HTR-8/SVneo (cell line): Measurements from ENCODE around the gene DMRT1.
"Not testable (repeated sequence)": the region's sequence is repeated elsewhere in the genome, so short reads cannot be mapped to it uniquely, and the experiment has no call there.

Experiments
- DNase-seq: peaks from one replicate; pipeline ENCODE4 v3.0.0; 2011; ENCODE audit warnings: low spot score, mixed read lengths; ENCODE audit not compliant: insufficient read length
- FAIRE-seq: peaks from 2 replicates; lab custom pipeline; 2011; peaks lifted over from hg19 to GRCh38; lab: Jason Lieb, UNC

The DMRT1 gene

DNA sequence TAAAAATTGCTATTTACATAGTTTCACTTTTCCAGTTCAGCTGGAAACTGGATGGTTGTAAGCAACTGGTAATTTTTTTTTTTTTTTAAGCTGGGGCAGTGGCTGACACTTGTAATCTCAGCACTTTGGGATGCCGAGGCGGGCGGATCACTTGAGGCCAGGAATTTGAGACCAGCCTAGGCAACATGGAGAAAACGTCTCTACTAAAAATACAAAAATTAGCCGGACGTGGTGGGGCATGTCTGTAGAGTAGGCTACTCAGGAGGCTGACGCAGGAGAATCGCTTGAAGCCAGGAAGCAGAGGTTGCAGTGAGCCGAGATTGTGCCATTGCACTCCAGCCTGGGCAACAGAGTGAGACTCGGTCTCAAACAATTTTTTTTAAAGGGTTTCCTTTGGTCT lies 72.0 kb downstream of the DMRT1 start:
- not testable (repeated sequence) for DNase-seq, FAIRE-seq

DNA sequence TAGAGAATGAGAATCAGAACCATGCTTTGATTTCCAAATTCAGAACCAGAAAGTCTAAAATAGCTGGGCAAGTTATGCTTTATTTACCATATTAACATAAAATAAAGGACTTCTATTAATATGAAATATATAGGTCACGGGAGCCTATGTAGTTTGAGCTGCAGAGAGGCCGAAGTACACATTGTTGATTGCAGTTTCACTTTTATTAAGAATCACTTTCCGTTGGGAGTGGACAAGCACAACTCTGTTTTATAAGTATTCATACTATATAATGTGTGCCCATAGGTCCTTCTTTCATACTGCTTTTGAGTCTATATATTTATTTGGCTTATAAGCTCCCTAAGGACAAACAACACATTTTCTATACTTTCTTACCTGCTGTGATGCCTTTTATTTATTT lies 76.2 kb downstream of the DMRT1 start:
- DNase-seq (no peak), FAIRE-seq (no peak)

GRCh38 chr9:920927-921326 lies 79.4 kb downstream of the DMRT1 start:
- DNase-seq, result no peak
- FAIRE-seq, result no peak

DNA sequence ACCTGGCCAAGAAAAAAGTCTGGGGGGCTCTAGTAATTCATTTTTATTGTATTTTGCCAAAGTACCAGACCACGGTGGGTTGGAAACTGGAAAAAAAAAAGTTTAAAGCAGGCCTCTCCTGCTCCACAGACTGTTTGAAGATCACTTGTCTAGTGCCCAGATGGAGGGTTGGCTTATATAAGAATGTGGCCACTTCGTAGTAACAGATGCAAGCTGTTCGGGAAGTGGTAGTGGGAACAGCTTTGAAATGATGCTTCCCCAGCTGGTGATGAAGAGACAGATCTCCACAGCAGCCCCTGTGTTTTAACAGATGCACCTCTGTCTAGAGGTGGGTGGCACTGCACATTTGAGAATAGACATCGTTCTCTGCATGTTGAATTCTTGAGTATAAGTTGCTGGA lies 80.7 kb downstream of the DMRT1 start:
- DNase-seq (no peak), FAIRE-seq (no peak)

DNA sequence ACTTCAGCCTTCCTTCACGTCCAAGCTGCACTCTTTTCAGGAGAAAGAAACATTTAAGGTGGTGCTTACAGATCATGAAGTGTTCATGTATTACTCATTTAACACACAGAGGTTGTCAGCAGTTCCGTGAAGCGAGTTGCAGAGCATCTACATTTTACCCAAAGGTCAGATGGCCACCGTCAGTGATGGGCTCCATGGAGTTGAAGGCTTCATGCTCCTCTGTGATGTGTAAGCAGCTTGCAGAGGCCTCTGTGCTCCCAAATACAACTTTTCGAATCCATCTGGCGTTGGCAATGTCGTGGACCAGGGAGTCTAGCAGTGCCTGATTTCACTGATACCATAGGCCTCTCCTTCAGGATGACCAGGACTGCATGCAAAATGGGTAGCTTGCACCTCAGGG lies 81.2 kb downstream of the DMRT1 start:
- FAIRE-seq, result no peak
- no peak for DNase-seq

GRCh38 chr9:926976-927375 lies 85.5 kb downstream of the DMRT1 start:
- FAIRE-seq, result no peak
- no peak for DNase-seq

DNA sequence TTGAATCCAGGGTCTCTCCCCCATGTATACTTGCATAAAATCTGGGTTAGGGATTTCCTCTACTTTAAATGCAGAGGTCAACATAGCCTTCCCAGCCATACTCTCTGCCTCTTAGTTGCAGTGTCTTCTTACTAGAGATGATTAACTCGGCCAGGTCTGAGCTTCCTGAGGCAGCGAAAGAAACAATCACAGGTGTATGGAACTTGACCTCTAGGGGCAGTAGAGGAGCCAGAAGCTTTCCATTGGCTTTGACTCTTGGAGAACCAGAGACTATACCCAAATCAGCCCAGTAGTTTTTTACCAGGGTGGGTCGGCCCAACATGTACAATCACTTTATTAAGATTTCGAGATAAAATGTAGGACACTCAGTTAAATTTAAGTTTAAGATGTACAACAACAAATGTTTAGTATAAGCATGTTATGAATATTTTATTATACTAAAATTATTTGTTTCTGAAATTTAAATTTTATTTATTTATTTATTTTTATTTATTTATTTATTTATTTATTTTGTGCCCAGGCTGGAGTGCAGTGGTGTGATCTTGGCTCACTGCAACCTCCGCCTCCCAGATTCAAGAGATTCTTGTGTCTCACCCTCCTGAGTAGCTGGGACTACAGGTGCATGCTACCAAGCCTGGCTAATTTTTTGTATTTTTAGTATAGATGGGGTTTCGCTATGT lies 87.0 kb downstream of the DMRT1 start:
- FAIRE-seq (no peak), DNase-seq (no peak)

- no peak for FAIRE-seq
- DNase-seq, result no peak
Measured at GRCh38 chr9:929719-930118, 88.2 kb downstream of the DMRT1 start.

DNA sequence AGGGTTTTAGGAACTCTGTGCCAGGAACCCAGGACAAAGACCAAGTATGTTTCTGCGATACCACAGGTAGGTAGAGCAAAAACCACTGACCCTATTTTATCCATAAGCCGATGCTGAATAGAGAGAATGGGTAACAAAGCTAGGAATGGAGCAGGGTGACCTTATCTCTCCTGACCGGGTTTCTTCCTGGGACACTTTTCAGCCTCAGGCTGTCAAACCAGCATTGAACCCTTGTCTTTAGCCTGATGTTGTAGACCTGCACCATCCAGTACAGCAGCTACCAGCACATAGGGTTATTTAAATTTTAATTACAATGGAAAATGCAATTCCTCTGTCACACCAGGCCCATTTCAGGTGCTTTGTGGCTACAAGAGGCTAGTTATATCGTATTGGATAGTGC lies 91.9 kb downstream of the DMRT1 start:
- FAIRE-seq (no peak), DNase-seq (no peak)

DNA sequence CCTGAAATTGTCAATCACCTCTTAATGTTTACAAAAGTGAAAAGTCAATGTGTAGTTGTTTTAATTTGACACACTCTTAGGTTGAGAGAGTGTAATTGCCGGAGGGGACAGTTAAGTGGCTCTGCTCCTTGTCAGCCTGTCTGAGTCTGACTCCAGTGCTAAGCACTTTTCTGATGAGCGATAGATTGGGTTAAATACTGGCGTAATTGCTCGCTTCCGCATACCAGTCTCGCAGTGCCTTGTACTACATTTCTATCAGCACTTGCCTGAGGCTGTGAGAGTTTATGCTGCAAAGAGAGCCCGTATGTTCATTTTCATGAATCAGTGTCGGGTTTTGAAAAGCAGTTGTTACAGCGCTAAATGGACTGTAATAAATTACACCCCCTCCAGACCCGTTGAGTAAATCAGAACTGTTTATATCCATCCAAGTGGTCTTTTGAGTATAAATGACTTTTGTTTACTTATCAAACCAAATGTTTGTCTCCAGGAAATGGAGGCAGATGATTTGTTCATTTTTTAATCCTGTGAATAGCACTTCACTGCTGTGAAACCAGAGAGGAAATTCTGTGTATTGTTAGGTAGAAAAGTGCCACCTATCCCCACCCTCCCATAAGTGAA lies 94.0 kb downstream of the DMRT1 start:
- FAIRE-seq (no peak), DNase-seq (no peak)

GRCh38 chr9:942805-943580 lies 101.5 kb downstream of the DMRT1 start:
- DNase-seq (no peak), FAIRE-seq (no peak)

DNA sequence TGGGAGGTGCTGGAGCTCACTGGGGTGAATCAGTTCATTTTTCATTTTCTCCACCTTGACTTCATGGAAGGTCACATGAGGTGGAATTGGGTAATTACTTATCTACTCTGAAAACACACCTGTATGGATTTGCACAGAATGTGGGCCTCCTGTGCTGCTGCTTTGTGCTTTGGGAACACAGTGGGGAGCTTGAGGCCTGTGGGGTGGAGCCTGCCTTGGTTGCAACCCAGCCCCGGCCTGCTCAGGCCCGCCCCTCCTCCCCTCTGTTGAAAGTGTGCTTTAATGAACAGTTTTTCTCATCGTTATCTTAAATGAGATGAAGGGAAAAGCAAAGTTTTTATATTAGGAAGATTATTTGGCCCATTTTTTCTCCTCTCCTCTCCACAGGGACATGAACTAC lies 106.5 kb downstream of the DMRT1 start:
- FAIRE-seq (no peak), DNase-seq (no peak)

DNA sequence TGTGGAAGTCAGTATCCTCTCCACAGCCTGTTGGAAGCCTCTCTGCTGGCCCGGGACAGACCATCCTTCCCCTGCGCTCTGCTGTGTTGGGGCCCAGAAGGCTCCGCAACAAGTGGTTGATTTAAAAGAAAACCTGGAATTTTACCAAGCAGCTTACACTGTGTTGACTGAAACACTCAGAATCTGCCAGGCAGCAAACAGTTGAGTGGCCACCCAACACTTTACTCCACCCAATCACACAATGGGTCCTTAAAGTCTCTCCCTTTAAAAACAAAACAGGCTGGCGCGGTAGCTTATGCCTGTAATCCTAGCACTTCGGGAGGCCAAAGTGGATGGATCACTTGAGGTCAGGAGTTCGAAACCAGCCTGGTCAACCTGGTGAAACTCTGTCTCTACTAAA lies 107.0 kb downstream of the DMRT1 start:
- FAIRE-seq, result no peak

GRCh38 chr9:950139-950538 lies 108.6 kb downstream of the DMRT1 start:
- FAIRE-seq, result no peak
- no peak for DNase-seq

More for the DNA sequence above, 107.0 kb downstream of the DMRT1 start:
- DNase-seq, result no peak

DNA sequence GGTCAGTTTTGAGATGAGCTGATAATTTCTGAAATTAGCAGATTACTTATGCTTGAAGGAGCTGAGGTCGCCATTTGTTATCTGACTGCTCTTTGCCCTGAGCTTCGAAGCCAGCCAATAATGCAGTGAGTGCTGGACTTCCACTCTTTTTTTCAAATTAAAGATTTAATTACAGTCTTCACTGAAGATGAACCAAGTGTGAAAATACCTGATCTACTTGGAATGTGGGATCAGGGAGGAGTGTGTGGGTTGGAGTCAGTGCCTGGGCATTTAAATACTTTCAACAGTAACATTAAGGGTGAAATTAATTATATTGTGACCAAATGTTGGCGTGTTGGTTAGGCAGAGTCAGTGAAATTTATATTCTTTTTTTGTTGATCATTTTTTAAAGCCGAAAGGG lies 111.0 kb downstream of the DMRT1 start:
- FAIRE-seq (no peak), DNase-seq (no peak)

DNA sequence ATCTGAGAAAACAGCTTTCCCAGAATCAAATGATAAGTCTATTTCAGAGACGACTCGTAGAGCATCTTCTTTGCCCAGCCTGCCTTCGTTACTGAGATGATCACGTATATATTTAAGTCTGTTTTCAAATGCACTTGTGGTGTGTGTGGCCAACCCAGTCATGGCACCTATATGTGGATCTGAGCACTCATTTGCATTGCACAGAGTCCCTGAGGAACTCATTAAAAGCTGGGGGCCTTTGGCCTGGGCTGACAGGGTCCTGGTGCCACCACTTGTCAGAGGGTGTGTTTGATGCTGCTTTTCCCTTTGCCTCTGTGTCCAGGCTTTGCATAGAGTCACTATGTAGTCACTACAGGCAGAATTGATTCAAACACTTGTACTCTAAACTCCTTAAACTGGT lies 117.6 kb downstream of the DMRT1 start:
- no peak for DNase-seq
- no peak for FAIRE-seq

- DNase-seq (no peak), FAIRE-seq (no peak)
Measured at GRCh38 chr9:959914-960313, 118.4 kb downstream of the DMRT1 start.

- no peak for FAIRE-seq
Measured at GRCh38 chr9:962023-962422, 120.5 kb downstream of the DMRT1 start.

DNA sequence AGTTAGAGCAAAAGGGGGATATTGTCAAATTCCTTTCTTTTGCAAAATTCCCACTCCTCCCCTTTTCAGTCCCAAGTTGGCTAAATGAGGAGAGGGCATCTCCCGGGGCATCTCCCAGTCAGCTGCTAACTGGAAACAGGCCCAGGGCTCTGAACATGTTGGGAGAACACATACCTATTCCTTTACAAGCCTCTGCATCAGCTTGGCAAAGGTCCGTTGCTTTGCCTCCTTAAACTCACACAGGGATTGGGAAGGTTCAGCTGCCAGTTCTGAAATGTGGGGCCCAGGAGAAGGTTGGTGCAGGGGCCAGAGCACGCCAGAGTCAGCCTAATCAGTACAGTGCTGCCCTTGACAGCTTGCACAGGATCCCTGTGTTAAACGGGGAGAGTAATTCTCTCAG lies 124.0 kb downstream of the DMRT1 start:
- DNase-seq (no peak), FAIRE-seq (no peak)

More at GRCh38 chr9:962023-962422, 120.5 kb downstream of the DMRT1 start:
- no peak for DNase-seq

DNA sequence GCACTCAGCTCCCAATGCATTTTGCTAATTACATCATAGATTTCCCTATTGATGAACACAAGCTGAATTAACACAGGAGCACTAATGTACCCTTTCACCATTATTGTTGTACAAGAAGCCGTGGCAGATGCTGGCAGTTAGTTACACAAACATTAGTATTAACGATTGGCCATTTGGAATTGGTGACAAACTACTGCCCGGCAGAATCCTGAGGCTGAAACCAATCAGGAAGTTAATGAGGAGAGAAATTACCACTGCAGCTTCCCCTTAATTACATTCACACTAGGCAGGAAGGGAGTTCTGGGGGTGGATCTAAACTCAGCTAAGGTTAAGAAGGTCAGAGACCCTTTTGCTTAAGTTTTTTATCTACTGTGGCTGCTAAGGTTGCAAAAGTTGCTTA lies 125.4 kb downstream of the DMRT1 start:
- FAIRE-seq (no peak), DNase-seq (no peak)

GRCh38 chr9:967436-967835 lies 125.9 kb downstream of the DMRT1 start:
- no peak for DNase-seq
- no peak for FAIRE-seq
